Measurements from ENCODE around the gene ZNF83.

ZNF83 gene

DNA sequence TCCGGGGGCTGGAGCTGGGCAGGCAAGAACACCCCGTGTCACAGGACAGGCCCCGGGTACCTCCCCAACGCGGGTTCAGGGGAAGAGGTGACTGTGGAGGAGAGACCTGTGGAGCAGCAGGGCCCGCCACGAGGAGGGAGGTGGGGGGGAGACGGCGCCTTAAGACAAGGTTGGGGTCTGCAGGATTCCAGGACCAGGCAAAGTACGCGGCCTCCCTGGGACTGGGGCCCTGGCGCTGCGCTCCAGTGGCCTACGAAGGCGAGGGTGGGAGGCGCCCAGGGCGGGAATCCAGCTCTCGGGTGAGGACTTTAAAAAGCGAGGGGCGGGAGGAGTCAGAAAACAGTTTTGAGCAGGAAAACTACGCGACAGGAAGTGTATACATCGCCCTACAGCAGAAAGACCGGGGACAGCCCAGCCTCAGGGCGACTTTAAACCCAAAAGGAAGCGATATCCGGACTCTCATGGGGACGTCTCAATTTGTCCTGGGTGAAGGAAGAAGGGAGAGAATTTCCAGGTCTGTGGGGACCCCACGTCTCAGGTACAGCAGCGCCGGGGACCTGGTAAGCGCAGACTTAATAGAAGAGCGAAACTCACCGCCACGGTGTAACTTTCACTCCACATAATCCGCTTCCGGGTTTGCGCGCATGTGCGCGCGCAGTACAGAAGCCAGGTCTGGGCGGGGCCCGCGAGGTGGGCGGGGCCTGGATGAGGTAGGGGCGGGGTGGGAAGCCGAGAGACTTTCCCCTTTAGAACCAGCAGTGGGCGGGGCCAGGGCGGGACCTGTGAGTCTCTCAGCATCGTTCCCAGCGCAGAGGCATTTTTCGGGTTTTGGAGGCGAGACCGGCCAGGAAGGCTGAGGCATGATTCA is at the start of gene ZNF83:
ZNF83 (minus strand) TSS at position 638 of the 868 bp plus-strand sequence.
- TF ChIP-seq, protein P1, sequence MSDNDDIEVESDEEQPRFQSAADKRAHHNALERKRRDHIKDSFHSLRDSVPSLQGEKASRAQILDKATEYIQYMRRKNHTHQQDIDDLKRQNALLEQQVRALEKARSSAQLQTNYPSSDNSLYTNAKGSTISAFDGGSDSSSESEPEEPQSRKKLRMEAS (IDR thresholded peaks at IDR 0.05) = peak; percentile 54
- no peak for TF ChIP-seq NFIC (IDR thresholded peaks at IDR 0.05)

DNA sequence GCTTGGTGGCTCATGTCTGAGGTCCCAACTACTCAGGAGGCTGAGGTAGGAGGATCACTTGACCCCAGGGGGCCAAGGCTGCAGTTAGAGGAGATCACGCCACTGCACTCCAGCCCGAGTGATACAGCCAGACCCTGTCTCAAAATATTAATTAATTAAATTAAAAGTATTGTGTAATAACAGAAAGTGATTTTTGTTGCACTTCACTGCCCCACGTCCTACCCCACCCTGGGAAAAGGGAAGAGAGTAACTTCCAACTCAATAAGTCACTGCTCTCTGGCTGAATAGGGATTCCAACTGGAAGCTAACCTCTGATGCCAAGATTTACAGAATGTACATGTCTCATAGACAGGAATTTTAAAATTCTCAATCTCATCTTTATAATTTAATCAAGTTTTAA is 49.5 kb upstream of the ZNF83 start:
- no peak for TF ChIP-seq CREB1 (IDR thresholded peaks at IDR 0.05; ENCODE audit: low read depth)
- TF ChIP-seq CEBPB (IDR thresholded peaks at IDR 0.05) = no peak
- TF ChIP-seq, protein P1 (IDR thresholded peaks at IDR 0.05) = no peak
- no peak for TF ChIP-seq FOXM1 (IDR thresholded peaks at IDR 0.05; ENCODE audit: borderline replicate concordance, low read depth)
- no peak for TF ChIP-seq USF1 (IDR thresholded peaks at IDR 0.05)
- TF ChIP-seq EP300 (IDR thresholded peaks at IDR 0.05; ENCODE audit: borderline replicate concordance) = no peak
- TF ChIP-seq EGR1 (IDR thresholded peaks at IDR 0.05) = no peak
- TF ChIP-seq TCF12 (IDR thresholded peaks at IDR 0.05; ENCODE audit: low read depth) = no peak
- TF ChIP-seq TEAD4 (IDR thresholded peaks at IDR 0.05) = no peak
- TF ChIP-seq ZBTB7A (IDR thresholded peaks at IDR 0.05; ENCODE audit: low read depth) = no peak
- TF ChIP-seq NFIC (IDR thresholded peaks at IDR 0.05) = no peak
- TF ChIP-seq REST (IDR thresholded peaks at IDR 0.05; ENCODE audit: low read depth) = no peak
- no peak for TF ChIP-seq TAF1 (IDR thresholded peaks at IDR 0.05; ENCODE audit: low read depth)
- TF ChIP-seq RAD21 (IDR thresholded peaks at IDR 0.05; ENCODE audit: low read depth) = no peak
- no peak for TF ChIP-seq YY1 (IDR thresholded peaks at IDR 0.05; ENCODE audit: low read depth)

DNA sequence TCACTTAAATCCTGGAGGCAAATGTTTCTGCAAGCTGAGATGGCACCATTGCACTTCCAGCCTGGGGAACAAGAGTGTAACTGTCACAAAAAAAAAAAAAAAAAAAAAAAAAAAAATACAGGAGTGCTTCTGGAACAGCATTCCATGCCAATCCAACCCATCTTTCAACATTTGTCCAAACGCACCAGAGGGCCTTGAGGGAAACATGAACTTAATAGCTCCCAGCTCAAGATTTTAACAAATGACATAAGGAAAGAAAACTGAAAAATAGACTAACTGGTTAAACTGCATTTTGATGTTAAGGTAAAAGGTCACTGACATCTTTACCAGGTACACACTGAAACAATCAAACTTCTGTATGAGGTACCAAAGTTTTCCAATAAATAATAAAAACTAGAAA is 47.7 kb upstream of the ZNF83 start:
- no peak for TF ChIP-seq CREB1 (IDR thresholded peaks at IDR 0.05; ENCODE audit: low read depth)
- TF ChIP-seq ZBTB7A (IDR thresholded peaks at IDR 0.05; ENCODE audit: low read depth) = no peak
- no peak for TF ChIP-seq TCF12 (IDR thresholded peaks at IDR 0.05; ENCODE audit: low read depth)

GRCh38 chr19:52679598-52679997 is 41.4 kb upstream of the ZNF83 start:
- TF ChIP-seq, protein P1 (IDR thresholded peaks at IDR 0.05) = no peak
- TF ChIP-seq ZBTB7A (IDR thresholded peaks at IDR 0.05; ENCODE audit: low read depth) = no peak
- TF ChIP-seq CREB1 (IDR thresholded peaks at IDR 0.05; ENCODE audit: low read depth) = no peak
- TF ChIP-seq EP300 (IDR thresholded peaks at IDR 0.05; ENCODE audit: borderline replicate concordance) = no peak
- TF ChIP-seq NFIC (IDR thresholded peaks at IDR 0.05) = no peak
- no peak for TF ChIP-seq REST (IDR thresholded peaks at IDR 0.05; ENCODE audit: low read depth)
- TF ChIP-seq USF1 (IDR thresholded peaks at IDR 0.05) = no peak
- no peak for TF ChIP-seq YY1 (IDR thresholded peaks at IDR 0.05; ENCODE audit: low read depth)
- no peak for TF ChIP-seq RAD21 (IDR thresholded peaks at IDR 0.05; ENCODE audit: low read depth)
- no peak for TF ChIP-seq TCF12 (IDR thresholded peaks at IDR 0.05; ENCODE audit: low read depth)
- TF ChIP-seq TEAD4 (IDR thresholded peaks at IDR 0.05) = no peak
- TF ChIP-seq FOXM1 (IDR thresholded peaks at IDR 0.05; ENCODE audit: borderline replicate concordance, low read depth) = no peak
- TF ChIP-seq TAF1 (IDR thresholded peaks at IDR 0.05; ENCODE audit: low read depth) = no peak
- TF ChIP-seq EGR1 (IDR thresholded peaks at IDR 0.05) = no peak
- TF ChIP-seq CEBPB (IDR thresholded peaks at IDR 0.05) = no peak

DNA sequence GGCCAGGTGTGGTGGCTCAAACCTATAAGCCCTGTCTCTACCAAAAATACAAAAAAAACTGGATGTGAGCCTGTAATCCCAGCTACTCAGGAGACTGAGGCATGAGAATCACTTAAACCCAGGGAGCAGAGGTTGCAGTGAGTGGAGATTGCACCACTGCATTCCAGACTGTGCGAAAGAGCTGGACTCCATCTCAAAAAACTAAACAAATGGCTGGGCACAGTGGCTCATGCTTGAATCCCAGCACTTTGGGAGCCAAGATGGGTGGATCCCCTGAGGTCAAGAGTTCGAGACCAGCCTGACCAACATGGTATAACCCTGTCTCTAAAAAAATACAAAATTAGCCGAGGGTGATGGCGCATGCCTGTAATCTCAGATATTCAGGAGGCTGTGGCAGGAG is 34.9 kb upstream of the ZNF83 start:
- no peak for TF ChIP-seq ZBTB7A (IDR thresholded peaks at IDR 0.05; ENCODE audit: low read depth)

GRCh38 chr19:52670046-52670445 is 31.9 kb upstream of the ZNF83 start:
- TF ChIP-seq CREB1 (IDR thresholded peaks at IDR 0.05; ENCODE audit: low read depth) (no peak), ZBTB7A (IDR thresholded peaks at IDR 0.05; ENCODE audit: low read depth) (no peak), TEAD4 (IDR thresholded peaks at IDR 0.05) (no peak), FOXM1 (IDR thresholded peaks at IDR 0.05; ENCODE audit: borderline replicate concordance, low read depth) (no peak), TCF12 (IDR thresholded peaks at IDR 0.05; ENCODE audit: low read depth) (no peak), RAD21 (IDR thresholded peaks at IDR 0.05; ENCODE audit: low read depth) (no peak), CEBPB (IDR thresholded peaks at IDR 0.05) (no peak), REST (IDR thresholded peaks at IDR 0.05; ENCODE audit: low read depth) (no peak), EGR1 (IDR thresholded peaks at IDR 0.05) (no peak), YY1 (IDR thresholded peaks at IDR 0.05; ENCODE audit: low read depth) (no peak), EP300 (IDR thresholded peaks at IDR 0.05; ENCODE audit: borderline replicate concordance) (no peak), USF1 (IDR thresholded peaks at IDR 0.05) (no peak), NFIC (IDR thresholded peaks at IDR 0.05) (no peak), TAF1 (IDR thresholded peaks at IDR 0.05; ENCODE audit: low read depth) (no peak)
- TF ChIP-seq, protein P1 (IDR thresholded peaks at IDR 0.05) = no peak
